GM12873 (cell line): Measurements from ENCODE around the gene TAS1R2.

Source experiments
- TF ChIP-seq, protein P1 (sequence below): IDR thresholded peaks from 2 replicates; pipeline ENCODE4 v1.5.1; 2012; ENCODE audit warnings: low read depth, mild to moderate bottlenecking, moderate library complexity, low read length, control low read depth; ENCODE audit not compliant: insufficient read depth; ENCODE audit errors: missing control alignments

TAS1R2 gene

DNA sequence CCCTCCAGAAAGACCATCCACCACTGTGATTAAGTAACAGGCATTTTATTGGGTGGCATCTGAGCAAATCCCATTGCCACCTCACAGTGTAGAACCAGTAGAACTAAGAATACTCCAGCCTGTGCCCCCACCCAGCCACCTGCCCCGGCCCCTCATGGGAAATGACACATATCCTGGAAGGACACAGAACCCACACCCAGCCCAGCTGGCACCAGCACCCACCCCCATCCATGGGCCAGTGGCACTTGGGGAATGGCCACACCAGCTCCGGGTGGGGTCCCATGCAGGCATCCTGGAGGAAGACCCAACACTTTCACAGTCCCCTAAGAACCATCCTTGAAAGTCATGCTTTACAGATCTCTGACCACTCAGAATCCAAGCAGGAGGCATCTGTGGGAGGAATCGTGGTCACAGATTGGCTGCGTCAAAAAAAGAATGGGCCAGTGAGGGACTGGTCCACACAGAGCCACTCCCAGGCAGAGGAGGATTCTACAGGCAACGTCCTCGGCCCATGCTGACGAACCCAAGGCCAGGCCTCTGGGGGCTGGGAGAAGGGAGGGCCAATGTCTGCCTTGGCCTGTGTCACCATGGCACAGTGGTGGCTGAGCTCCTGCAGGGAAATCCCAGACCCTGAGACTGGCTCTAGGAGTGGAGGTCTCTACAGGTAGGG lies 12.1 kb upstream of the TAS1R2 start:
- TF ChIP-seq, protein P1, sequence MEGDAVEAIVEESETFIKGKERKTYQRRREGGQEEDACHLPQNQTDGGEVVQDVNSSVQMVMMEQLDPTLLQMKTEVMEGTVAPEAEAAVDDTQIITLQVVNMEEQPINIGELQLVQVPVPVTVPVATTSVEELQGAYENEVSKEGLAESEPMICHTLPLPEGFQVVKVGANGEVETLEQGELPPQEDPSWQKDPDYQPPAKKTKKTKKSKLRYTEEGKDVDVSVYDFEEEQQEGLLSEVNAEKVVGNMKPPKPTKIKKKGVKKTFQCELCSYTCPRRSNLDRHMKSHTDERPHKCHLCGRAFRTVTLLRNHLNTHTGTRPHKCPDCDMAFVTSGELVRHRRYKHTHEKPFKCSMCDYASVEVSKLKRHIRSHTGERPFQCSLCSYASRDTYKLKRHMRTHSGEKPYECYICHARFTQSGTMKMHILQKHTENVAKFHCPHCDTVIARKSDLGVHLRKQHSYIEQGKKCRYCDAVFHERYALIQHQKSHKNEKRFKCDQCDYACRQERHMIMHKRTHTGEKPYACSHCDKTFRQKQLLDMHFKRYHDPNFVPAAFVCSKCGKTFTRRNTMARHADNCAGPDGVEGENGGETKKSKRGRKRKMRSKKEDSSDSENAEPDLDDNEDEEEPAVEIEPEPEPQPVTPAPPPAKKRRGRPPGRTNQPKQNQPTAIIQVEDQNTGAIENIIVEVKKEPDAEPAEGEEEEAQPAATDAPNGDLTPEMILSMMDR, result no peak

DNA sequence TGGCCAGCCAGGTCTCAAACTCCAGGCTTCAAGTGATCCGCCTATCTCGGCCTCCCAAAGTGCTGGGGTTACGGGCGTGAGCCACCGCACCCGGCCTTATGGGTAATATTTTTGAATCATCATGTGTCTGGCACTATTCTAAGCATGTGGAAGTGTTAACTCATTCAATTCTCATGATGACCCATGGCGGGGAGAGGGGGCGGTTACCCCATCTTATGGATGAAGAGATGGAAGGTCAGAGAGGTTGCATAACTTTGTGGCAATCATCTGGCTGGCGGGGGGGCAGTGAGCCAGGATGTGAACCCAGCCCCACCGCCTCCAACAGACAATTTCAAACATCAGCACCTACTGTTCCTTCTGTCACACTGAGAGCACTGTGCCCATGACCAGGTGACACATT lies 11.5 kb upstream of the TAS1R2 start:
- TF ChIP-seq, protein P1, result no peak

DNA sequence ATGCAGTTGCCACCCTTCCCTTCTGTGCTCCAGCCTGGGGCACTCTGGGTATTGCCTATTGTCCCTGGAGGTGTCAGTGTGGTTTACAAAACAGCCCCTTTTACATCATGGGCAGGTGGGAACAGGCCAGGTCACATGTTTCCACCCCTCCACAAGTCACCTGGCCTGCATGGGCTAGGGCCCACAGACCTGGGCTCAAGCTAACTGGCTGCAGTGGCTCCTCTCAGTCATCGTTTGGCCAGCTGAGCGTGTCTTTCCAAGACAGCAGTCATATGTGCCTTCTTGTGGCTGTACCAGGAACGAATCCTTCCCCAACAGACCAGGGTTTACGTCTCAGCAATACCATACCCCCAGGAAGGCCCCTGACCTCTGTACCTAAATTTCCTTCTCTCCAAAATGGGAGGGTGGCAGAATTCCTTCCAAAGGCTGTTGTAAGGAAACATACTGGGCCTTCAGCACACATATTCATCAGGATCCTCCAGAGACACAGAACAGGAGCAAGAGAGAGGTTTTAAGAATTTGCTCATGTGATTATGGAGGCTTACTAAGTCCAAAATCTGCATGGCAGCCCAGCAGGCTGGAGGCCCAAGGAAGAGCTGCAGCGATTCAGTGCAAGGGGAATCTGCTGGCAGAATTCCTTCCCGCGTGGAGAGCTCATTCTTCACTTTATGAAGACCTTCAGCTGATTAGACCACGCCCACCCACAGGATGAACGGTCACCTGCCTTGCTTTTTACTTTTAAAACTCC lies 10.6 kb upstream of the TAS1R2 start:
- TF ChIP-seq, protein P1, result no peak

DNA sequence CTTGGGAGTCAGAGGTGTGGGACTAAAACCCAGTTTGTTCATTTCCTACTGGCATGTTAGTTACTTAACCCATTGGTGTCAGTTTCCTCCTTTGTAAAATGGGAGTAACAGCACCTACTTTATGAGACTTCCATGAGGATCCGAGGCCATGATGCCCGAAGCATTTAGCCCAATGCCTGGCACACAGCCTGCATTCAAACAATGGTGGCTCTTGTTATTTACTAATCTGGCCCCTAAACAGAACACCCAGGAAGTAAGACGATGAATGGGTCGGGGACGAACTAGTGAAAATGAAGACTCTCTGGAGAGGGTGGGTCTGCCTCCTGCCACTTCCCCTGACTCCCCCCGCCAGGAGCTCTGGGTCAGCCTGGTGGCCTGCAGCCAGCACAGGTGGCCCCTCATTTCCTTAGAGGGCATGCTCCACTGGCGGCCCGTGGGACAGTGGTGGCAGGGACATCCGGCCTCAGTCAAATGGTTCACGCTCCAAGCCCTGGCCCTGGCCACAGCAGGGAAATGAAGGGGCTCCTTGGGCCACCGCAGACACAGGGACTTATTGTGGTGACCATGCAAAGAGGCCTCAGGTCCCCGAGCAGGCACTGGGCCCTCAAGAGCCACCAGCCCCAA lies 9.5 kb upstream of the TAS1R2 start:
- TF ChIP-seq, protein P1, result no peak

DNA sequence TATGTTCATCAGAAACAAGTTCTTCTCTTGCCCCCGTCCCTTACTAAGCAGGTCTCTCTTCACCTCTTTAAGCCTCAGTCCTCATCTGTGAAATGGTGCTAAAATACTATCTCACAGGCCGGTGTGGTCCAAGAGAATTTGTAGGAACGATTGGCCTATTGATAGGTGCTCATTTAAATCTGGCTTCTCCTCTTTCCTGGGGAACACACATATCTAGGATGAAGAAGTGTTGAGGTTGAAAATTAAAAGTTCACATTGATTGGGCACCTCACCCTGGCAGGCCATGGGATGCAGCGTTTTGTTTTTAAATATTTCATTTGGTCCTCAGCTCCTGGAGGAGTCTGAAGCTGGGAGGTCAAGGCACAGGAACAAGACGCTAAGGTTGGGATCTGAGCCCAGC lies 8.9 kb upstream of the TAS1R2 start:
- TF ChIP-seq, protein P1, result no peak

DNA sequence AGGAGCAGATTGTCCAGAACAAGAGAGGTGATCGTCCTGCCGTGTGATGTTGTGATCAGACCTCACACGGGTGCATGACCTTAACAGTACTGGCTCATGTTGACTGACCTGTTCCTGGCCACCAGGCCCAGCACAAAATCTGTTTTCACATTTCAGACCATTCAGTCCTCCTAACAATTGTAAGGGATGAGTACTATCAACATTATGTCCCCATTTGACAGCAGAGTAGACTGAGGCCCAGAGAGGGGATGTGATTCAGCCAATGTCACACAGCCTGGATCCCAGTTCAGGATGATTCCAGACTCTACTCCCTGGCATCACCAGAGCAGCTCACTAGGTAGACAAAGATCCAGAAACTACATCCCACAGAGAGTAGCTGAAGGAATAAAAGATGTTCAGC lies 7.4 kb upstream of the TAS1R2 start:
- TF ChIP-seq, protein P1, result no peak

DNA sequence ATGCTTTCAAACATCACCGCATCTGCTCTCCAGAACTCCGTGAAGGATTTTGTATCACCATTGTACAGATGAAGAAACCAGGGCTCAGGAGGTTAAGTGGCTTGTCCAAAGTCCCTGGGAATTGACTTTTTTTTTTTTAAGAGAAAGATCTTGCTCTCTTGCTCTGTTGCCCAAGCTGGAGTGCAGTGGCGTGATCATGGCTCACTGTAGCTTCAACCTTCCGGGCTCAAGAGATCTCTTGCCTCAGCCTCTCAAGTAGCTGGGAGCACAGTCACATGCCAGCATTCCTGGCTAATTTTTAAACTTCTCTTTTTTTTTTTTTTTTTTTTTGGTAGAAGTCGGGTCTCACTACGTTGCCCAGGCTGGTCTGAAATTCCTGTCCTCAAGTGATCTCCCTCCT lies 6.9 kb upstream of the TAS1R2 start:
- TF ChIP-seq, protein P1, result no peak
